Measurements from ENCODE around the gene RAB6A.
"Not testable (repeated sequence)": the region's sequence is repeated elsewhere in the genome, so short reads cannot be mapped to it uniquely, and the experiment has no call there.

The RAB6A gene

GRCh38 chr11:73787051-73787642 lies 26.3 kb upstream of the RAB6A start:
- H3K4me1 ChIP-seq (ENCODE audit: insufficient read depth, low read length) = 0 out of 2 replicates have a peak, but pooled peaks cover 6% of the 10 kb centered on the region
- peak overlapping the region; percentile 85 for H3K27ac ChIP-seq (ENCODE audit: low read length)
- H3K36me3 ChIP-seq (ENCODE audit: insufficient read depth, low read depth, low read length) = no peaks in the 10 kb centered on the region
- H3K4me3 ChIP-seq (ENCODE audit: low read length) = peak overlapping the region; percentile 87
- H3K9ac ChIP-seq (ENCODE audit: low read depth, low read length) = peak overlapping the region; percentile 96
- no peaks in the 10 kb centered on the region for H3K9me3 ChIP-seq (ENCODE audit: insufficient read depth, low read depth, low read length)
- no peaks in the 10 kb centered on the region for H3K27me3 ChIP-seq (ENCODE audit: insufficient read depth, low read length)

- not testable (repeated sequence) for H3K9ac ChIP-seq (ENCODE audit: low read depth, low read length); H3K36me3 ChIP-seq (ENCODE audit: insufficient read depth, low read depth, low read length); H3K27me3 ChIP-seq (ENCODE audit: insufficient read depth, low read length); H3K27ac ChIP-seq (ENCODE audit: low read length); H3K4me3 ChIP-seq (ENCODE audit: low read length); H3K4me1 ChIP-seq (ENCODE audit: insufficient read depth, low read length); H3K9me3 ChIP-seq (ENCODE audit: insufficient read depth, low read depth, low read length)
These were observed 24.6 kb upstream of the RAB6A start for GRCh38 chr11:73785467-73785866.

GRCh38 chr11:73784734-73785133 lies 23.9 kb upstream of the RAB6A start:
- Histone ChIP-seq H3K9ac (ENCODE audit: low read depth, low read length) (no peak overlapping the region), H3K27ac (ENCODE audit: low read length) (peak overlapping the region; percentile 18)

GRCh38 chr11:73784080-73784634 lies 23.3 kb upstream of the RAB6A start:
- no peak overlapping the region for H3K9ac ChIP-seq (ENCODE audit: low read depth, low read length)
- no peaks in the 10 kb centered on the region for H3K9me3 ChIP-seq (ENCODE audit: insufficient read depth, low read depth, low read length)
- H3K36me3 ChIP-seq (ENCODE audit: insufficient read depth, low read depth, low read length) = no peaks in the 10 kb centered on the region
- peaks cover 6% of the 10 kb centered on the region; the same call in 1 of the 2 replicates for H3K4me1 ChIP-seq (ENCODE audit: insufficient read depth, low read length)
- H3K27ac ChIP-seq (ENCODE audit: low read length) = peak overlapping the region; percentile 18
- H3K4me3 ChIP-seq (ENCODE audit: low read length) = no peak overlapping the region
- no peaks in the 10 kb centered on the region for H3K27me3 ChIP-seq (ENCODE audit: insufficient read depth, low read length)

More at GRCh38 chr11:73784734-73785133, 23.9 kb upstream of the RAB6A start:
- Histone ChIP-seq H3K4me1 (ENCODE audit: insufficient read depth, low read length) (peaks cover 6% of the 10 kb centered on the region; the same call in 1 of the 2 replicates), H3K4me3 (ENCODE audit: low read length) (no peak overlapping the region), H3K27me3 (ENCODE audit: insufficient read depth, low read length) (no peaks in the 10 kb centered on the region), H3K36me3 (ENCODE audit: insufficient read depth, low read depth, low read length) (no peaks in the 10 kb centered on the region), H3K9me3 (ENCODE audit: insufficient read depth, low read depth, low read length) (no peaks in the 10 kb centered on the region)

GRCh38 chr11:73783483-73784020 lies 22.7 kb upstream of the RAB6A start:
- Histone ChIP-seq H3K9ac (ENCODE audit: low read depth, low read length) (no peak overlapping the region), H3K27ac (ENCODE audit: low read length) (no peak overlapping the region), H3K36me3 (ENCODE audit: insufficient read depth, low read depth, low read length) (no peaks in the 10 kb centered on the region), H3K27me3 (ENCODE audit: insufficient read depth, low read length) (no peaks in the 10 kb centered on the region), H3K4me1 (ENCODE audit: insufficient read depth, low read length) (peaks cover 6% of the 10 kb centered on the region; the same call in 1 of the 2 replicates), H3K4me3 (ENCODE audit: low read length) (no peak overlapping the region), H3K9me3 (ENCODE audit: insufficient read depth, low read depth, low read length) (no peaks in the 10 kb centered on the region)

- Histone ChIP-seq H3K4me3 (ENCODE audit: low read length) (no peak overlapping the region), H3K4me1 (ENCODE audit: insufficient read depth, low read length) (peaks cover 6% of the 10 kb centered on the region; the same call in 1 of the 2 replicates), H3K27ac (ENCODE audit: low read length) (no peak overlapping the region), H3K36me3 (ENCODE audit: insufficient read depth, low read depth, low read length) (no peaks in the 10 kb centered on the region), H3K9ac (ENCODE audit: low read depth, low read length) (no peak overlapping the region), H3K27me3 (ENCODE audit: insufficient read depth, low read length) (no peaks in the 10 kb centered on the region), H3K9me3 (ENCODE audit: insufficient read depth, low read depth, low read length) (no peaks in the 10 kb centered on the region)
These were observed 20.4 kb upstream of the RAB6A start for GRCh38 chr11:73781303-73781702.

- Histone ChIP-seq H3K36me3 (ENCODE audit: insufficient read depth, low read depth, low read length) (no peaks in the 10 kb centered on the region), H3K4me3 (ENCODE audit: low read length) (peak overlapping the region; percentile 72), H3K4me1 (ENCODE audit: insufficient read depth, low read length) (peaks cover 5% of the 10 kb centered on the region; the same call in 1 of the 2 replicates)
These were observed 18.4 kb upstream of the RAB6A start for GRCh38 chr11:73779084-73779902.

GRCh38 chr11:73770811-73771210 lies 9.9 kb upstream of the RAB6A start:
- H3K9ac ChIP-seq (ENCODE audit: low read depth, low read length); H3K27ac ChIP-seq (ENCODE audit: low read length); H3K4me3 ChIP-seq (ENCODE audit: low read length); H3K4me1 ChIP-seq (ENCODE audit: insufficient read depth, low read length); H3K9me3 ChIP-seq (ENCODE audit: insufficient read depth, low read depth, low read length); H3K36me3 ChIP-seq (ENCODE audit: insufficient read depth, low read depth, low read length); H3K27me3 ChIP-seq (ENCODE audit: insufficient read depth, low read length): not testable (repeated sequence)

More at GRCh38 chr11:73779084-73779902, 18.4 kb upstream of the RAB6A start:
- Histone ChIP-seq H3K9me3 (ENCODE audit: insufficient read depth, low read depth, low read length) (no peaks in the 10 kb centered on the region), H3K9ac (ENCODE audit: low read depth, low read length) (peak overlapping the region; percentile 83), H3K27me3 (ENCODE audit: insufficient read depth, low read length) (no peaks in the 10 kb centered on the region), H3K27ac (ENCODE audit: low read length) (peak overlapping the region; percentile 9)

GRCh38 chr11:73766763-73767162 lies 5.9 kb upstream of the RAB6A start:
- no peak overlapping the region for H3K9ac ChIP-seq (ENCODE audit: low read depth, low read length)
- H3K4me3 ChIP-seq (ENCODE audit: low read length) = no peak overlapping the region
- H3K27ac ChIP-seq (ENCODE audit: low read length) = no peak overlapping the region
- H3K4me1 ChIP-seq (ENCODE audit: insufficient read depth, low read length) = no peaks in the 10 kb centered on the region
- no peaks in the 10 kb centered on the region for H3K9me3 ChIP-seq (ENCODE audit: insufficient read depth, low read depth, low read length)
- no peaks in the 10 kb centered on the region for H3K27me3 ChIP-seq (ENCODE audit: insufficient read depth, low read length)
- H3K36me3 ChIP-seq (ENCODE audit: insufficient read depth, low read depth, low read length) = no peaks in the 10 kb centered on the region

GRCh38 chr11:73762732-73763131 lies 1.9 kb upstream of the RAB6A start:
- peaks cover 14% of the 10 kb centered on the region for H3K4me1 ChIP-seq (ENCODE audit: insufficient read depth, low read length)
- H3K27ac ChIP-seq (ENCODE audit: low read length) = no peak overlapping the region
- no peaks in the 10 kb centered on the region for H3K9me3 ChIP-seq (ENCODE audit: insufficient read depth, low read depth, low read length)
- H3K27me3 ChIP-seq (ENCODE audit: insufficient read depth, low read length) = no peaks in the 10 kb centered on the region
- H3K4me3 ChIP-seq (ENCODE audit: low read length) = no peak overlapping the region
- H3K36me3 ChIP-seq (ENCODE audit: insufficient read depth, low read depth, low read length) = no peaks in the 10 kb centered on the region
- H3K9ac ChIP-seq (ENCODE audit: low read depth, low read length) = no peak overlapping the region

- Histone ChIP-seq H3K9me3 (ENCODE audit: insufficient read depth, low read depth, low read length) (no peaks in the 10 kb centered on the region), H3K4me3 (ENCODE audit: low read length) (peak overlapping the region; percentile 77), H3K4me1 (ENCODE audit: insufficient read depth, low read length) (peaks cover 19% of the 10 kb centered on the region), H3K27ac (ENCODE audit: low read length) (no peak overlapping the region), H3K9ac (ENCODE audit: low read depth, low read length) (peak overlapping the region; percentile 49; the same call in 1 of the 2 replicates), H3K27me3 (ENCODE audit: insufficient read depth, low read length) (no peaks in the 10 kb centered on the region), H3K36me3 (ENCODE audit: insufficient read depth, low read depth, low read length) (no peaks in the 10 kb centered on the region)
These were observed 600 bp upstream of the RAB6A start for GRCh38 chr11:73761403-73761945.
